Measurements from ENCODE around the gene OR2T10. TPM values are rescaled to one million over a fixed set of nuclear protein-coding genes. Genes with fewer than 3 reads are reported as not detected.
"Not testable (repeated sequence)": the region's sequence is repeated elsewhere in the genome, so short reads cannot be mapped to it uniquely, and the experiment has no call there.

The OR2T10 gene
- total and polyA plus RNA-seq, 2 donors (not counting 3 experiments of a cell fraction or from before 2014, with no cell fraction given), result not detected

- DNase-seq (ENCODE audit: low read depth, low spot score); H3K79me2 ChIP-seq (ENCODE audit: control insufficient read depth, insufficient read depth, low read length); H3K36me3 ChIP-seq (ENCODE audit: control insufficient read depth in 2 of 2, extremely low read depth in 1 of 2, insufficient read depth in 2 of 2, low read length in 2 of 2); H3K9ac ChIP-seq (replicated peaks; ENCODE audit: extremely low read depth, insufficient read depth, low read length); dilution Hi-C loops (cut with MboI; ENCODE audit: extremely low pct_ligation_motif_present, low sequenced_read_pairs); H3K4me1 ChIP-seq (ENCODE audit: control insufficient read depth, extremely low read depth, insufficient read depth, low read length); intact Hi-C loops (cut with micrococcal nuclease); H3K27ac ChIP-seq (ENCODE audit: insufficient read depth, low read depth, low read length); POLR2A ChIA-PET; H3K4me3 ChIP-seq (replicated peaks in 1 of 3; ENCODE audit: insufficient read depth in 1 of 3, low read depth in 1 of 3, low read length in 3 of 3); H3K27me3 ChIP-seq (ENCODE audit: control insufficient read depth in 2 of 2, insufficient read depth in 2 of 2, low read length in 2 of 2); FAIRE-seq; CTCF ChIA-PET; H2AFZ ChIP-seq (ENCODE audit: low read depth, low read length); BruUV-seq (replicated peaks); H3K4me2 ChIP-seq (ENCODE audit: insufficient read depth, low read length); H3K9me1 ChIP-seq (replicated peaks; ENCODE audit: control insufficient read depth, extremely low read depth, insufficient read depth, low read length); H3K9me3 ChIP-seq (replicated peaks; ENCODE audit: control insufficient read depth, insufficient read depth, low read length); H4K20me1 ChIP-seq (replicated peaks; ENCODE audit: control insufficient read depth, extremely low read depth, insufficient read depth, low read length): not testable (repeated sequence)
These were observed 45.6 kb upstream of the OR2T10 start for GRCh38 chr1:248642971-248643651.

DNA sequence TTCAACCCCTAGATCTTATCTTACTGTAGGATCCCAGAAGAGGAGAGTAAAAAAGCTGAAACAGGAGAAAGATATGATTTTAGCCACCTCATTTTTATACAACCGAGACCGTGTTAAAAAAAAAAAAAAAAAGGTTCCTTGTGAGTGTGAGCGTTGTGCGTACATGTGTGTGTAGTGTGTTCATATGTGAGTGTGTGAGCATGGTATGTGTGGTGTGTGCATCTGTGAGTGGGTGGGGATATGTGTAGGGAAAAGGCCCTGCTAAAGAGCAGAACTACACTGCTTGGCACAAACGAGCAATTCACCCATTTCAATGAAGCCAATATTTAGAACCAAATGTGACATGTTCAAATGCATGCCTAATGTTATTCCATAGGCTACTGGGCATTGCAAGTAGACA is 44.1 kb upstream of the OR2T10 start:
- H3K9ac ChIP-seq (replicated peaks; ENCODE audit: extremely low read depth, insufficient read depth, low read length); H3K4me2 ChIP-seq (ENCODE audit: insufficient read depth, low read length); H3K27ac ChIP-seq (ENCODE audit: insufficient read depth, low read depth, low read length); intact Hi-C loops (cut with micrococcal nuclease); H4K20me1 ChIP-seq (replicated peaks; ENCODE audit: control insufficient read depth, extremely low read depth, insufficient read depth, low read length); H3K4me1 ChIP-seq (ENCODE audit: control insufficient read depth, extremely low read depth, insufficient read depth, low read length); H3K79me2 ChIP-seq (ENCODE audit: control insufficient read depth, insufficient read depth, low read length); BruUV-seq (replicated peaks); H3K9me1 ChIP-seq (replicated peaks; ENCODE audit: control insufficient read depth, extremely low read depth, insufficient read depth, low read length); dilution Hi-C loops (cut with MboI; ENCODE audit: extremely low pct_ligation_motif_present, low sequenced_read_pairs); H3K27me3 ChIP-seq (ENCODE audit: control insufficient read depth in 2 of 2, insufficient read depth in 2 of 2, low read length in 2 of 2); DNase-seq (ENCODE audit: low read depth, low spot score); H3K36me3 ChIP-seq (ENCODE audit: control insufficient read depth in 2 of 2, extremely low read depth in 1 of 2, insufficient read depth in 2 of 2, low read length in 2 of 2); H2AFZ ChIP-seq (ENCODE audit: low read depth, low read length); FAIRE-seq; CTCF ChIA-PET; POLR2A ChIA-PET; H3K4me3 ChIP-seq (replicated peaks in 1 of 3; ENCODE audit: insufficient read depth in 1 of 3, low read depth in 1 of 3, low read length in 3 of 3); H3K9me3 ChIP-seq (replicated peaks; ENCODE audit: control insufficient read depth, insufficient read depth, low read length): not testable (repeated sequence)

DNA sequence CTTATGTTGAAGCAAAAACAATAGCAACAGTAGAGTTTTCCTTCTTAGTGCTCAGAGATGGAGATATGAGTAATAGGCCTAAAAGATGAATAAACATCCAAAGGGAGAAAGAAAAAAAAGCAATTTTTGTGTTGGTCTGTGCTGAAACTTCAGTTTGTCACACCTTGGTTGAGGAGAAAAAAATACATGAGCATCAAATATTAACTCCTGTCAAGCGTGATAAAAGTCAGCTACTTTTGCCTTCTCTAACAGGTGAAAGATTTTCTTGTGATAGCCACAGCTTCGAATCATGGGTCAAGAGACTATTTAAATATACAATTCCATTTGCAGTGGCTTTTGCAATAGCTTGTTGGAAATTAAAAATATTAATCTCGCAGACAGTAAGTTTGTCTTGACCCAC is 43.4 kb upstream of the OR2T10 start:
- H3K4me1 ChIP-seq (ENCODE audit: control insufficient read depth, extremely low read depth, insufficient read depth, low read length); dilution Hi-C loops (cut with MboI; ENCODE audit: extremely low pct_ligation_motif_present, low sequenced_read_pairs); FAIRE-seq; H3K9me3 ChIP-seq (replicated peaks; ENCODE audit: control insufficient read depth, insufficient read depth, low read length); H3K9me1 ChIP-seq (replicated peaks; ENCODE audit: control insufficient read depth, extremely low read depth, insufficient read depth, low read length); H3K4me2 ChIP-seq (ENCODE audit: insufficient read depth, low read length); H3K4me3 ChIP-seq (replicated peaks in 1 of 3; ENCODE audit: insufficient read depth in 1 of 3, low read depth in 1 of 3, low read length in 3 of 3); H3K27me3 ChIP-seq (ENCODE audit: control insufficient read depth in 2 of 2, insufficient read depth in 2 of 2, low read length in 2 of 2); H3K36me3 ChIP-seq (ENCODE audit: control insufficient read depth in 2 of 2, extremely low read depth in 1 of 2, insufficient read depth in 2 of 2, low read length in 2 of 2); CTCF ChIA-PET; intact Hi-C loops (cut with micrococcal nuclease); H4K20me1 ChIP-seq (replicated peaks; ENCODE audit: control insufficient read depth, extremely low read depth, insufficient read depth, low read length); H3K79me2 ChIP-seq (ENCODE audit: control insufficient read depth, insufficient read depth, low read length); H3K27ac ChIP-seq (ENCODE audit: insufficient read depth, low read depth, low read length); H3K9ac ChIP-seq (replicated peaks; ENCODE audit: extremely low read depth, insufficient read depth, low read length); BruUV-seq (replicated peaks); DNase-seq (ENCODE audit: low read depth, low spot score); H2AFZ ChIP-seq (ENCODE audit: low read depth, low read length); POLR2A ChIA-PET: not testable (repeated sequence)

- H2AFZ ChIP-seq (ENCODE audit: low read depth, low read length); dilution Hi-C loops (cut with MboI; ENCODE audit: extremely low pct_ligation_motif_present, low sequenced_read_pairs); H3K27ac ChIP-seq (ENCODE audit: insufficient read depth, low read depth, low read length); H3K4me2 ChIP-seq (ENCODE audit: insufficient read depth, low read length); H4K20me1 ChIP-seq (replicated peaks; ENCODE audit: control insufficient read depth, extremely low read depth, insufficient read depth, low read length); H3K4me1 ChIP-seq (ENCODE audit: control insufficient read depth, extremely low read depth, insufficient read depth, low read length); intact Hi-C loops (cut with micrococcal nuclease); H3K36me3 ChIP-seq (ENCODE audit: control insufficient read depth in 2 of 2, extremely low read depth in 1 of 2, insufficient read depth in 2 of 2, low read length in 2 of 2); H3K4me3 ChIP-seq (replicated peaks in 1 of 3; ENCODE audit: insufficient read depth in 1 of 3, low read depth in 1 of 3, low read length in 3 of 3); BruUV-seq (replicated peaks); DNase-seq (ENCODE audit: low read depth, low spot score); H3K27me3 ChIP-seq (ENCODE audit: control insufficient read depth in 2 of 2, insufficient read depth in 2 of 2, low read length in 2 of 2); H3K9ac ChIP-seq (replicated peaks; ENCODE audit: extremely low read depth, insufficient read depth, low read length); H3K79me2 ChIP-seq (ENCODE audit: control insufficient read depth, insufficient read depth, low read length); CTCF ChIA-PET; H3K9me1 ChIP-seq (replicated peaks; ENCODE audit: control insufficient read depth, extremely low read depth, insufficient read depth, low read length); H3K9me3 ChIP-seq (replicated peaks; ENCODE audit: control insufficient read depth, insufficient read depth, low read length); FAIRE-seq; POLR2A ChIA-PET: not testable (repeated sequence)
These were observed 42.2 kb upstream of the OR2T10 start for GRCh38 chr1:248639652-248640051.

All from endothelial cell of umbilical vein (primary cell).